ENCODE results near the gene RPAIN.
"Not testable (repeated sequence)": the region's sequence is repeated elsewhere in the genome, so short reads cannot be mapped to it uniquely, and the experiment has no call there.

The RPAIN gene

GRCh38 chr17:5416901-5417300 lies 3.1 kb upstream of the RPAIN start:
- TF ChIP-seq ZNF274 (IDR thresholded peaks at IDR 0.05; ENCODE audit: low read depth, low read length) = no peak
- H3K4me3 ChIP-seq (ENCODE audit: low read length) = no peak overlapping the region

DNA sequence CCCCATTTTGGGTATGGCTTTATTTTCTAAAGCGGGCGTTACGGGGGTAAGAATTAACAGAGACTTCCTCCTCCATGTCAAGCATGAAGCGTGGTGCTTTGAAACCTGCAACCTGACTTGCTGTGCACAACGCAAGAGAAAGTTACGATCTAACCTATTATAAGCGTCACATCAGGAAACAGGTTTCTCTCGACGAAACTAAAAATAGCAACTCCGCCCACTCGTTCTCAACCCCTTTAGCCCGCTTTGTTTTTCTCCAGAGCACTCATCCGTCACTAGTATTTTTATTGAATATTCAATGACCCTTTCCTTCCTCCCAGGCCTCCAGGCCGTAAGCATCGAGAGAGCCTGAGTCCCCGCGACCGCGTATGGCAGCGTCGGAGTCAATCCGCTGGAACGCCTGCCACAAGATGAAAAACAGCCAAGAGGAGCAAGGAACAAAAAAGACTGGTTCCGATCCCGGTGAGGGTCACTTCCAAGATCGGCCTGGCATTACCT lies 1.1 kb upstream of the RPAIN start:
- no peak for TF ChIP-seq ZNF274 (IDR thresholded peaks at IDR 0.05; ENCODE audit: low read depth, low read length)
- H3K4me3 ChIP-seq (ENCODE audit: low read length) = peak overlapping the region; percentile 94

DNA sequence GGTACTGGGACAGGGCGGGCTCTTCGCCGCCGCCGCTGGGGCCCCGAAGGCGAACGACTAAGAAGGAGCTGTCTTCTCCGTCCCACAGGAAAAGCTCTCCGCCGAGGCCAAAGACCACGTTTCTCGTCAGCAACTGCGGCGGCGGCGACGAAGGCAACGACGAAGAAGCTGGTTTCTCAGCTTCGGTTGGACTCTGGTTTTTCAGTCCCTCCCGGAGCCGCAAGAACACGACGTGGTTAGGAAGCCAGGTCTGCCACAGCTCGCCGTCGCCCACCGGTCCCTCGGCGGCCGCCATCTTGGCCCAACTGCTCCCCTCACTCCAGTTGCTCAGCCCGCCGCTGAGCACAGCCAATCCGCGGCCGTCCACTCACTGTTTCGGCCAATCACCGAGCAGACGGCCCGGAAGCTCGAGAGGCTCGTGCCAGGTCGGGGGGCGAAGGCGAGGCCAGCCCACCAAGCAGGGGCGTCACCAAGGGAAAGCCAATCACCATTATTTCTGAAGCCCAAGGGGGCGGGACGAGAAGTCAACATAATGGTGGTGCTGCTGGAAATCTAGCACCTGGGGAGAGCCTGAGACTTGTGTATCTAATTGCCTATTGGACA lies 525 bp upstream of the RPAIN start, which contains the start of gene NUP88:
Gene NUP88 (minus strand): TSS at position 307 of the 603 bp plus-strand sequence. CDS start 12 bp downstream, at position 295.
- H3K4me3 ChIP-seq (ENCODE audit: low read length) = peak within 1 kb of the TSS; percentile 94
- TF ChIP-seq ZNF274 (IDR thresholded peaks at IDR 0.05; ENCODE audit: low read depth, low read length) = no peak

DNA sequence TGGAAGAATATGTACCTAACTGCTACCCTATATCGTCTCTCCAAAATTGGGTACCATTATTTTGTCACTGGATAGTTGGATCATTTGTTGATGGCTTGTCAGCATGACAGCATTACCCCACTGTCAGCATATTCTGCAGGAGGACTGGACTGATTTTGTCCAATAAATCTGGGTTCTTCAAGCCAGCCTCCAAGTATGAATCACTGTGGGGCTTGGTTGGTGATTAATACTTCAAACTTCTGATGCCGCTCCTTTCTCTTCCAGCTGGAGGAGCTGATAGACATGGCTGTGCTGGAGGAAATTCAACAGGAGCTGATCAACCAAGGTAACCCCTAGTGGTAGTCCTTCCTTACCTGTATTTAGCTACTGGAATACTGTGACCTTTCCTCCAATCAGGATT lies 2.5 kb downstream of the RPAIN start:
- no peak for TF ChIP-seq ZNF274 (IDR thresholded peaks at IDR 0.05; ENCODE audit: low read depth, low read length)
- H3K4me3 ChIP-seq (ENCODE audit: low read length) = no peak overlapping the region

DNA sequence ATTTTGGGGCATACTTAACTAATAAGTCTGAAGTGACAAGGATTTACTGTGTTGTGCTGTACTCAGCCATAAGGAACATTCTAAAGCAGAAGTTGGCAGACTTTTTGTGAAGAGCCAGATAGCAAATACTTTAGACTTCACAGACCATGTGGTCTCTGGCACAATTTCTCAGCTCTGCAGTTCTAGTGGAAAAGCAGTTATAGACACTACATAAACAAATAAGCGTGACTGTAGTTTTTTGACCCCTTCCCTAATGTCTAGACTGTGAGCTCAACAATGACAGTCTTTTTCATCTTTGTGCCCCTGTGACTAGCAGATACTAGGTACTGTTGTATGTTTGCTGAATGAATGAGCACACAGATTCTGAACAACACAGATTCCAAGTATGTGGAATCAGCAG lies 4.9 kb downstream of the RPAIN start:
- H3K4me3 ChIP-seq (ENCODE audit: low read length) = no peak overlapping the region
- TF ChIP-seq ZNF274 (IDR thresholded peaks at IDR 0.05; ENCODE audit: low read depth, low read length) = no peak

DNA sequence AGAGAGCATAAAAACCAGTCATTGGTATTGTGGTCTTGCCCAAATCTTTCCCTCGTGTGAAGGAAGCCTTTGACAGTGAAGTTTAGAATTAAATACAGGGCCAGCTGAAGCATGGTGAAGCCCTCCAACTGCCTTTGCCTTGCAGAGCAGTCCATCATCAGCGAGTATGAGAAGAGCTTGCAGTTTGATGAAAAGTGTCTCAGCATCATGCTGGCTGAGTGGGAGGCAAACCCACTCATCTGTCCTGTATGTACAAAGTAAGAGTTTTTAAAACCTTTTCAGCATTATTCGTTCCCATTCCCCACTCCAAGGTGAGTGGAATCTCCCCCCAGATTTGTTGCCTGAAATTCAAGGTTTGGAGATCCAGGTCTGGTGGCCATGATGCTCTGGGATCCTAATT lies 5.8 kb downstream of the RPAIN start:
- no peak for TF ChIP-seq ZNF274 (IDR thresholded peaks at IDR 0.05; ENCODE audit: low read depth, low read length)

DNA sequence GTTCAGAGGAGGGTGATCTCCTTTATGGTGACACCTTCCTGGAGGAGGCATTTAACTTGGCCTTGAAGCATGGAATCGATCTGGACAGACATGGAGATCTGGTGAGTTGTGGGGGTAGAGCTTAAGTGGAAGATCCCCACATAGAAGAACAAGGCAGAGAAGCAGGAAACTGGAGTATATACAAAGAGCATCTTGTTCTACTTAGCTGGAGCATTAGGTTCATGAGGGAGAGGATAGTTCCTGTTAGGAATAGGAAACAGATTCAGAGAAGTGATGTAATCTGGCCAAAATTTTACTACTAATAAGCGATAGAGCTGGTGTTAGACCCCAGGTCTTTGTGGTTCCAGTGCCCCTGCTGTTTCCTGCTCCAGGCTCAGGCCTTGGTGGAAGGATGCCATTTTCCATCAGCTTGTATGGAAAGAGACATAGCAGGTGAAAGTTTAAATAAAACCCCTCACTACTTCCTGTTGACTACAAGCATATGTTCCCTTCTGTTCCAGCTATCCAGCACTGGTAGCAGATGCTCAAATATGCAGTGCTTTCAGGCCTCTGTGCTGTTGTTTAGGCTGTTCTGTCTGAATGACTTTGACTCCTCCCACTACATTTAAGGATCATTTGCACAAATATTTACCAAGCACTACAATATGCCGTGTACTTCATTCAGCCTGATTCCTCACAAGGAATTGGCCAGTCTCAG lies 9.4 kb downstream of the RPAIN start:
- no peak overlapping the region for H3K4me3 ChIP-seq (ENCODE audit: low read length)
- no peak for TF ChIP-seq ZNF274 (IDR thresholded peaks at IDR 0.05; ENCODE audit: low read depth, low read length)

More for the DNA sequence above, 5.8 kb downstream of the RPAIN start:
- no peak overlapping the region for H3K4me3 ChIP-seq (ENCODE audit: low read length)

DNA sequence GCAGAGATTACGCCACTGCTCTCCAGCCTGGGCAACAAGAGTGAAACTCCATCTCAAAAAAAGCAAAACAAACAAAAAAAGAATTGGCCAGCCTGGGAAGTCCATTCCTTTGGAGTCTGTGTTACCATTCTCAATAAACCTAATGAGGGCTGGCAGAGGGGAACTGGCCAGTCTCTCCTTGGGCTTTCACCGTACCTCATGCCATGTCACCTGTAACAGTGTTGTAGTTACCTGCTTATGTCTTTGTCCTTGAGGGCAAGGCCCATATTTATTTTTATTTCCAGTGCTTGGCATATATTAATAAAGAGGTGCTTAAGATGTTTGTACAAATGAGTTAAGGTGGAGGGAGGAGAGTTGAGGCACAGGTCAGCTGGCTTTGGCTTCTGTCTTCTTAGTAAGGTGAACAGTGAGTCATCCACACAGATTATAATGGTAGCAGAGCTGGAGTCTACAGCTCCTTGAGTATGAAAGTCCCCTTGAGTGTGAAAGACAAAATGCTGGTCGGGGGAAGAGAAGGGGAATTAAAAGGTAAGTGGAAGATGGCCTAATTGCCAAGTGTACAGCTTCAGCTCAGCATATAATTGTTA lies 10.5 kb downstream of the RPAIN start:
- no peak for TF ChIP-seq ZNF274 (IDR thresholded peaks at IDR 0.05; ENCODE audit: low read depth, low read length)
- H3K4me3 ChIP-seq (ENCODE audit: low read length) = no peak overlapping the region

- not testable (repeated sequence) for H3K4me3 ChIP-seq (ENCODE audit: low read length)
Measured at GRCh38 chr17:5431234-5431633, 11.3 kb downstream of the RPAIN start.

GRCh38 chr17:5431949-5432556 lies 12.1 kb downstream of the RPAIN start:
- no peak for TF ChIP-seq ZNF274 (IDR thresholded peaks at IDR 0.05; ENCODE audit: low read depth, low read length)
- no peak overlapping the region for H3K4me3 ChIP-seq (ENCODE audit: low read length)

- no peak overlapping the region for H3K4me3 ChIP-seq (ENCODE audit: low read length)
- TF ChIP-seq ZNF274 (IDR thresholded peaks at IDR 0.05; ENCODE audit: low read depth, low read length) = no peak
Measured at GRCh38 chr17:5434984-5435383, 15.0 kb downstream of the RPAIN start.

DNA sequence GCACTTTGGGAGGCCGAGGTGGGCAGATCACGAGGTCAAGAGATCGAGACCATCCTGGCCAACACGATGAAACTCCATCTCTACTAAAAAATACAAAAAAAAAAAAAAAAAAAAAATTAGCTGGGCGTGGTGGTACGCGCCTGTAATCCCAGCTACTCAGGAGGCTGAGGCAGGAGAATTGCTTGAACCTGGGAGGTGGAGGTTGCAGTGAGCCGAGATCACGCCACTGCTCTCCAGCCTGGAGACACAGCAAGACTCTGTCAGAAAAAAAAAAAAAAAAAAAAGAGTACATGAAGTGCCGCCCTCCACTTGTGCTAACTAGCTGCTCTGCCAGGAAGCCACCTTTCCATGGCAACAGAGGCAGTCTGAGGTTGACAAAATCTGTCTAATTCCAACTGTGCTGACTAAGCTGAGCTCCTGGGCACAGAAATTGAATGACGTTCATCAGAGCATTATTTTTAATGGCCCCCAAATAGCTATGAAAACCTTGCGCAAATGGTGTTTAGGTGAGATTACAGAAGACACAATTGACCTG lies 15.9 kb downstream of the RPAIN start:
- not testable (repeated sequence) for H3K4me3 ChIP-seq (ENCODE audit: low read length)

DNA sequence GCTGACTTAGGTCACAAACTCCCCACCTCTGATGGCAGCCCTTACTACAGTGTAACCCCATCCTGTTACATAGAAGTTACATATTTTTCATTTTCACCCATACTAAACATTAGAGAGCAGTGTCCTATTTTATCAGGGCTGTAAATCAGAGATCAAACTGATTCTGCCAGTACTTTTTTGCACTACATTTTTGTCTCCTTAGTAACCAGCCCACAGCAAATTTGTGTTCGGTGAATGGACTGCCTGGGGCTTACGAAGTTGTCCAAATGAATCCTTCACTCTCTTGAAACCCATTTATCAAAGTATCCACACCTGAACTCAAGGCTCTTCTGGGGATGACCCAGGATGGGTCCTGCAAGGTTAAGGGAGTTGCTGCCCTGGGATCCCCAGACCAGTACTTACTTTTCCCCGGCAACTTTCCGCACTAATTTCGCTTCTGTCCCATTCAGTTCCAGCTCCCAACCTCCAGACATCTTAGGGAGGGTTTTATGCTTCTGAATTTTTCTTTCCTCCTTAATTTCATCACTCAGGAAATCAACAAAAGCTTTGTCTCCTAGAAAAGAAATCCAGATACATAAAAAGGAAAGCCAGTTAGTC lies 17.8 kb downstream of the RPAIN start:
- TF ChIP-seq ZNF274 (IDR thresholded peaks at IDR 0.05; ENCODE audit: low read depth, low read length) = no peak
- peak overlapping the region; percentile 98 for H3K4me3 ChIP-seq (ENCODE audit: low read length)
